Activated B cell treated with CpG ODN at 0.5 μM for 24 hours (primary cell): ENCODE measurements around the gene MRLN. TPM values are rescaled to one million over a fixed set of nuclear protein-coding genes. Genes with fewer than 3 reads are reported as not detected.
"Not testable (repeated sequence)": the region's sequence is repeated elsewhere in the genome, so short reads cannot be mapped to it uniquely, and the experiment has no call there.

Experiments
- ATAC-seq: fragments of 200-7000 bp; cut with Tn5 transposase; one replicate; pipeline ENCODE4 v1.10.0; 2021; ENCODE audit warnings: low read depth, mild to moderate bottlenecking, moderate library complexity
- CTCF ChIA-PET: fragments of 350-600 bp; sonication (Branson Sonifier 250); formaldehyde crosslinking; loops from one replicate; lab custom pipeline; 2021; ENCODE audit warnings: antibody characterized with exemption; lab: Charles Lee
- POLR2A ChIA-PET: fragments of 350-600 bp; sonication (Branson Sonifier 250); formaldehyde crosslinking; loops from one replicate; lab custom pipeline; 2021; ENCODE audit warnings: antibody characterized with exemption; lab: Charles Lee
- DNase-seq: peaks from one replicate; pipeline ENCODE4 v3.0.0; 2022
- H3K27ac Mint-ChIP-seq: one replicate; pipeline ENCODE4 v1.8.0; 2020; ENCODE audit warnings: mixed read lengths
- H3K27me3 Mint-ChIP-seq: one replicate; pipeline ENCODE4 v1.8.0; 2021; ENCODE audit warnings: mixed read lengths
- H3K36me3 Mint-ChIP-seq: one replicate; pipeline ENCODE4 v1.8.0; 2021; ENCODE audit warnings: low read depth, mixed read lengths
- H3K4me1 Mint-ChIP-seq: one replicate; pipeline ENCODE4 v1.8.0; 2021; ENCODE audit warnings: mixed read lengths
- H3K4me3 Mint-ChIP-seq: one replicate; pipeline ENCODE4 v1.8.0; 2020; ENCODE audit warnings: mild to moderate bottlenecking, mixed read lengths
- H3K9me3 Mint-ChIP-seq: one replicate; pipeline ENCODE4 v1.8.0; 2020; ENCODE audit warnings: mixed read lengths
- CTCF ChIP-seq: fragments of 200-600 bp; IDR thresholded peaks from one replicate; pipeline ENCODE4 v1.8.0; 2022; ENCODE audit warnings: antibody characterized with exemption, mild to moderate bottlenecking
- intact Hi-C: fragments of 100-400 bp; cut with micrococcal nuclease; formaldehyde crosslinking; loops from one replicate; pipeline ENCODE4 v1.15.1; 2024
- total RNA-seq: library from RNA; stranded (reverse); gene quantifications from 2 replicates; pipeline ENCODE4 v1.2.3, GENCODE V29; 2022

Gene MRLN
- total RNA-seq, 1 donor from 2014 or later = not detected

DNA sequence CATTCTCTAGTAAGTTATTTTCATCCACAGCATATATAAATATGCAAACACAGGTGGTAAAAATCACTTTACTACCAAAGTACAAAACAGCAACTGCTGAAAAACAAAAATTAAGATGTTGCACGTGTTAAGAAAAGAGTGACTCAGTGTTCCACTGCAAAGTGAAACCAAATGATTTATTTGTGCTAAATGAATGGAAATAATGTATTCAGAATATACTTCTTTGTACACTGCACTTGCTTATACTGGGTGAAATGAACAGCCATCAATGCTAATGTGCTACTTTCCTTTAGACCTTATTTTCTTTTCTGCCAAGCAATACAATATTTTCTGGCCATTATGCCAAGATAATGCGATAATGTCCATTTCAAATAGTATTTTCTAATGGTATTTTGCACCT lies 38.3 kb upstream of the MRLN start:
- Mint-ChIP-seq H3K4me3 (no peak overlapping the region), H3K27me3 (no peaks in the 10 kb centered on the region), H3K36me3 (peaks cover 75% of the 10 kb centered on the region), H3K27ac (no peak overlapping the region), H3K4me1 (no peaks in the 10 kb centered on the region), H3K9me3 (no peaks in the 10 kb centered on the region)
- no peak for ATAC-seq
- DNase-seq = no peak
- ChIA-PET CTCF (no interaction called here), POLR2A (no interaction called here)
- no peak for TF ChIP-seq CTCF
- intact Hi-C loops = no loop called here

- CTCF ChIA-PET, H3K9me3 Mint-ChIP-seq, H3K4me1 Mint-ChIP-seq, H3K4me3 Mint-ChIP-seq, H3K27me3 Mint-ChIP-seq, POLR2A ChIA-PET, H3K27ac Mint-ChIP-seq, DNase-seq, intact Hi-C loops, ATAC-seq: not testable (repeated sequence)
- H3K36me3 Mint-ChIP-seq = peaks cover 62% of the 10 kb centered on the region
These were observed 36.8 kb upstream of the MRLN start for GRCh38 chr10:59790080-59790479.

- peaks cover 50% of the 10 kb centered on the region for H3K36me3 Mint-ChIP-seq
- H3K4me1 Mint-ChIP-seq, intact Hi-C loops, ATAC-seq, POLR2A ChIA-PET, CTCF ChIA-PET, H3K4me3 Mint-ChIP-seq, H3K27ac Mint-ChIP-seq, DNase-seq, H3K27me3 Mint-ChIP-seq, H3K9me3 Mint-ChIP-seq: not testable (repeated sequence)
These were observed 35.7 kb upstream of the MRLN start for GRCh38 chr10:59788914-59789313.

- CTCF ChIA-PET, H3K27ac Mint-ChIP-seq: not testable (repeated sequence)
These were observed 33.8 kb upstream of the MRLN start for GRCh38 chr10:59787032-59787431.

DNA sequence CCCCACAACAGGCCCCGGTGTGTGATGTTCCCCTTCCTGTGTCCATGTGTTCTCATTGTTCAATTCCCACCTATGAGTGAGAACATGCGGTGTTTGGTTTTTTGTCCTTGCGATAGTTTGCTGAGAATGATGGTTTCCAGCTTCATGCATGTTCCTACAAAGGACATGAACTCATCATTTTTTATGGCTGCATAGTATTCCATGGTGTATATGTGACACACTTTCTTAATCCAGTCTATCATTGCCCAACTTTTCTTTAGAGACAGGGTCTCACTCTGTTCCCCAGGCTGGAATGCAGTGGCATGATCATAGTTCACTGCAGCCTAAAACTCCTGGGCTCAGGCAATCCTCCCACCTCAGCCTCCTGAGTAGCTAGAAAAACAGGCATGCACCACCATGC lies 32.2 kb upstream of the MRLN start:
- H3K4me1 Mint-ChIP-seq, DNase-seq, POLR2A ChIA-PET, ATAC-seq, H3K9me3 Mint-ChIP-seq, H3K4me3 Mint-ChIP-seq, H3K27ac Mint-ChIP-seq, intact Hi-C loops, H3K27me3 Mint-ChIP-seq, CTCF ChIA-PET: not testable (repeated sequence)
- peaks cover 23% of the 10 kb centered on the region for H3K36me3 Mint-ChIP-seq

More at GRCh38 chr10:59787032-59787431, 33.8 kb upstream of the MRLN start:
- intact Hi-C loops, H3K9me3 Mint-ChIP-seq, DNase-seq, ATAC-seq, H3K27me3 Mint-ChIP-seq, H3K4me1 Mint-ChIP-seq, POLR2A ChIA-PET, H3K4me3 Mint-ChIP-seq: not testable (repeated sequence)
- peaks cover 34% of the 10 kb centered on the region for H3K36me3 Mint-ChIP-seq

- Mint-ChIP-seq H3K4me1 (no peaks in the 10 kb centered on the region), H3K36me3 (no peaks in the 10 kb centered on the region), H3K4me3 (no peak overlapping the region), H3K27me3 (no peaks in the 10 kb centered on the region), H3K27ac (no peak overlapping the region), H3K9me3 (peaks cover 9% of the 10 kb centered on the region)
- no peak for ATAC-seq
- no peak for TF ChIP-seq CTCF
- DNase-seq = no peak
- intact Hi-C loops = no loop called here
- CTCF ChIA-PET = no interaction called here
- POLR2A ChIA-PET = no interaction called here
These were observed 28.3 kb upstream of the MRLN start for GRCh38 chr10:59781511-59781910.

- CTCF ChIA-PET = interaction anchor here (0.9 kb wide), 1 partner anchor 157 kb away, joined by 3 read pairs; no protein-coding TSS in a partner anchor
- ATAC-seq = no peak
- no peaks in the 10 kb centered on the region for H3K4me1 Mint-ChIP-seq
- TF ChIP-seq CTCF = no peak
- intact Hi-C loops = no loop called here
- POLR2A ChIA-PET = no interaction called here
- H3K9me3 Mint-ChIP-seq = peaks cover 11% of the 10 kb centered on the region
- no peak for DNase-seq
- H3K27ac Mint-ChIP-seq = no peak overlapping the region
- no peaks in the 10 kb centered on the region for H3K36me3 Mint-ChIP-seq
- H3K27me3 Mint-ChIP-seq = no peaks in the 10 kb centered on the region
- H3K4me3 Mint-ChIP-seq = no peak overlapping the region
These were observed 26.7 kb upstream of the MRLN start for GRCh38 chr10:59779756-59780533.
